Dermis microvascular lymphatic vessel endothelial cell (primary cell): ENCODE results near the gene BIRC5. TPM values are rescaled to one million over a fixed set of nuclear protein-coding genes. Genes with fewer than 3 reads are reported as not detected.
"Not testable (repeated sequence)": the region's sequence is repeated elsewhere in the genome, so short reads cannot be mapped to it uniquely, and the experiment has no call there.

Source experiments
- DNase-seq, 2 donors: peaks; one replicate each; pipeline versions ENCODE4 v3.0.0 to v3.0.0-alpha.2; 2010; ENCODE audit warnings: low read depth in 2 of 2
- total RNA-seq: library from RNA; depleted of rRNA; stranded (reverse); fragments of >200 nt; gene quantifications from 2 replicates; pipeline ENCODE4 v1.2.1, GENCODE V29; 2014

The BIRC5 gene
- total RNA-seq, 1 donor from 2014 or later, result 81.4 TPM

DNA sequence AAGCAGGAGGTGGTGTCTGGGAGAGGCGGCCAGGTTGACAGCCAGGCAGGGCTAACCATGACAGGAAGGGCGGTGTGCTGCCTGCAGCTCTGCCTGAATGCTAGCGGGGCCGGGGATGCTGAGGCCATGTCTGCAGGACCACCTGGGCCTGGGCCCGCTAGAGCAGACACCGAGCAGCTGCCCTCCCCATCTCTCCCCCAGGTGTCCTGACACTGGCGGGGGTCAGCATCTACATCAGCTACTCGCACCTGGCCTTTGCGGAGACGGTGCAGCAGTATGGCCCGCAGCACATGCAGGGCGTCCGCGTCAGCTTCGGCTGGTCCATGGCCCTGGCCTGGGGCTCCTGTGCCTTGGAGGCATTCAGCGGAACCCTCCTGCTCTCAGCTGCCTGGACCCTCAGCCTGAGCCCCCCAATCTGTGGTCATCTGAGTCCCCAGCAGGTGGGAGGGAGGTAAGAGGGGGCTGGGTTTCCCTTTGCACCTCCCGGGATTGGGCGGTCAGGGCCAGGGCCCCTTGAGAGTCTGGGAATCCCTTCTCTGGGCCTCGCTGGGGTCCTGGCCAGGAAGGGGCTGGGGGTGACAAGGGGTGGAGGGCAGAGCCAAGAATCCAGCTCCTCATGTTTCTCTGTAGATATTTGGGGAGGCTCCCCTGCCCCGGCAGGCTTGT, 24.9 kb downstream of the BIRC5 start:
- DNase-seq, result no peak

DNA sequence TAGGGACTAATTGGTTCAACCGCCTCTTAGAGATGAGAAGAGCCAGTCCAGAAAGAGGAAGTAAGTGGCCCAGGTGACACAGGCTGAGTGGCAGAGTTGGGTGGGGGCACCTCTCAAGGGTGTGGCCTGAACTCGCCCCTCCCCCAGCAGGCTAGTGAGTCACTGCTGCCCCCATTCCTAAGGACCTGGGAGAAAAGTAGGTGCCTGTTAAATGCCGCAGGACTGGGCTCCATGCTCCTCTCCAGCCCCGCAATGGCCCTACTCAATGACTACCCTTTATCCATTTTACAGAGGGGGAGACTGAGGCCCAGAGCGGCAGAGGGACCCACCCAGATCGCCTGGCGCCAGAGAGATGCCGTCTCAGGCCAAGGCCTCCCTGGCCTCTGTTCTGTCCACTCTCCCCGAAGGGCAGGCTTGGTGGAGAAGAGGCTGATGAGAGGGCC, 25.5 kb downstream of the BIRC5 start:
- DNase-seq, result no peak

GRCh38 chr17:78240012-78240655, 26.1 kb downstream of the BIRC5 start:
- DNase-seq, result no peak

DNA sequence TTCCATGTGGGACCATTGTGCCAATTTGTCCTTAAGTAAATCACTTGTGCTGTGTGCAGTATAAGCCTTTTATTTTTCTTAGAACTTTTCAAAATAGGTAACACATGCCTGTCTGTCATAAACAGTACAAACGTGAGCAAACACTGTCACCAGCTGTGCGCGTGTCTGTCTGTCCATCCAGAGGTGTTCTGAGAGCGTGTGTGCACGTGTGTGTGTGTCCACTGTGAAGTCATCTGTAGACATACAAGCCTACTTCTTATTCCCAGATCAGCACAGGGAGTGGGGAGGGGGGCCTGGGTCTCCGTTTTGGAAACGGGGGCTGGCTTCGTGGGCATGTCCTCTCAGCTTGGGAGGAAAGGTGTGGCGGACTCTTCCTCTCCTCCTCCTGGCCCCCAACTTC, 26.8 kb downstream of the BIRC5 start:
- DNase-seq, result no peak

DNA sequence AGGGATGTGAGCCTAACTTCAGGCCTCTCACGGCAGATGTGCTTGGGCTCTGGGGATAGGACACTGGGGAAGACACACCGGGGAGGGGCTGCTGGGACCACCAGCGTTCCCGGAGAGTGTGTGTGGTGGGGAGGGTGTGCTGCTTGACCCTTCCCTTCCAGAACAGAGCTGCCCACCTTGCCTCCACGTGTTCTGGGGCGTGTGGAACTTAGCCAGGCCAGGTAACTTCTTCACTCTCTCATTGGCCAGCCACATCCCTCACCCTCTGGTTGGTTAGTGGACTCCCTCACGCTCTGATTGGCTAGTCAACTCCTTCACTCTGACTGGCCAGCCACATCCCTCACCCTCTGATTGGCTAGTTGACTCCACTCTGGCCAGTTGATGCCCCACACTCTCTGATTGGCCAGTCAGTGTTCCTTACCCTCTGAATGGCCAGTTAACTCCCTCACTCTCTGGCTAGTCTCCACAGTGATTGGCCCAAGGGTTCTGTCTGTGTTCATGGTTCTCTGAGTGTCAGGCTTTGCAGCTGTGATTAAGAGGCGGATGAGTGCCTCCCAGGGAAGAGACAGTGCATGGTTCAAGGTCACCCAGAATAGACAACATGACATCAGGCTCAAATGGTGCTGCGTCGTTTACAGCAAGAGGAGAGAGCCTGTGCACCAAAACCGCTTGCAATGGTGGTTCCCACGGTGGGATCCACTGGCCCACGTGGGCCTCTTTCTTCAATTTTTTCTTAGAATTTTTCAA, 27.4 kb downstream of the BIRC5 start:
- peak in 1 of 2 donors; percentile 64 for DNase-seq

DNA sequence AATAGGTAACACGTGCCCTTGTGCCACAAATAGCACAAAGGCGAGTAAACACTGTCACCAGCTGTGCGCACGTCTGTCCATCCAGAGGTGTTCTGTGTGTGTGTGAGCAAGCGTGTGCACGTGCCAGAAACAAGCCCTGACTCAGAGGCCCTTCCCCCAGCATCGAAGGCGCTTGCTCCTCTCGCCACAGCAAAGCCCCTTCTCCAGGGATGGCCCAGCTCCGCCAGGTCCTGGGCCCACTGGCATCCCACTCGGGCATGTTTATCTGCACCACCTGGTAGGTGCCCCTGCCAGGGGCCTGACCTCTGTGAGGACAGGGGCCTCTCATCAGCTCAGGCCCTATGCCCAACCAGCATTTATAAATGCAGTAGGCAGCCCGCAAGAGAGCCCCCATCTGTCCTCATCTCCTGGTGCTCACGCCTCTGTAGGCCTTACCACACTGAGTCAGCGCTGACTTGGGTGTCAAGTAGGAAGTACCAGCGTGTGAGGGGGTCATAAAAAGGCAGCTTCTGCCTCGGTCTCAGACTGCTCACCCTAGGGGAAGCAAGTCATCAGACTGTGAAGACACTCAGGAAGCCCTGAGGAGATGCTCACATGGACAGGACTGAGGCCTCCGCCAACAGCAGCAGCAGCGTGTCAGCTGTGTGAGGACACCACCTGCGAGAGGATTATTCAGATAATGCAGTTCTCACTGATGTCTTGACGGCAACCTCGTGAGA, 28.1 kb downstream of the BIRC5 start:
- no peak for DNase-seq

DNA sequence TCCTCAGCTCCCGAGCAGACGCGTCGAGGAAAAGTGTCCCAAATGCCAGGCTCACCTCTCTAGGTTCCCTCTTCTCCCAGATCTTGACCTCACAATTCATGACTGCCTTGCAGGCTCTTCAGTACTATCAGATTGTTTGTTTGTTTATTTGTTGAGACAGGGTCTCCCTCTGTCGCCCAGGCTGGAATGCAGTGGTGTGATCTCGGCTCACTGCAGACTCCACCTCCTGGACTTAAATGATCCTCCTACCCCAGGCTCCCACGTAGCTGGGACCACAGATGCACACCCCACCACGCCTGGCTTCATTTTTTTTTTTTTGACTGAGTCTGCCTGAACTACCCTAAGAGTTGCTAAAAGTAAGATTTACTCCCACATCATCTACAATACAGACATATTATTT, 33.3 kb downstream of the BIRC5 start:
- no peak for DNase-seq

DNA sequence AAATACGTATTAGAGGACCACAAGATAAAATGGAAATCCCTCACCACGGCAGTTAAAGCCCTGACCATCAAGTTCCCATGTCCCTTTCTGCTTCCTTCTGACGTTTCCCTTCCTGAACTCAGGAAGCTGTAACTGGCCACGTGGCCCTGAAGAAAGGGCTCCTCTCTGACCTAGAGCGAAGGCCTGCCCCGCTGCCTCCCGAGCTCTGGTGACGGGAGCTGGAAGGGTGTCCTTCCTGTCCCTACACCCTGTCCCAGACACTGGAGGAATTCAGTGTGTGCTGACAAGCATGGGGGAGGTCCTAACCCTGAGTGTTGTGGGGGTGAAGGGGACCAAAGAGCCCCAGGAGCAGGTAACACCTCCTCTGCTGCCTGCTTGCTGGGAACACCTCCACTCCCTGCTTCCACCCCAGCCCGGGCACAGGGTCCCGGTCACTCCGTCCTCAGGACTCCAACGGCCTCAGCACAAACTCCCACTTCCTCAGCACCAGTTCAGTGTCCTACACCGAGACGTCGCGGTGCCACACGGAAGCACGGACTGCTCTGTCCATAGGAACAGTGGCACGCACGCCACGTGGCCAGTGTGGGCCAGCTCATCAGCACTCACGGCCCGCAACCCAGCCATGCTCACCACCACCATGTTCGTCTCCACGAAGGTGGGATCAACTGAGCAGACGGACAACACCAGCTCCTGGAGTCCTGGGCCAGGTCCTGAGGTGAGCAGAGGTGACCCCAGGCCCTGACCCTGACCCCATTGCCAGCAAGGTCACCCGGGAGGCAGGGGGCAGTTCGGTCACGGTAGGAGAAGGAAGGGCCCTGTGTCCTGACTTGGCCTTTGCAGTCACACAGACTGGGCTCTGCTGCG, 34.2 kb downstream of the BIRC5 start:
- DNase-seq, result peak; percentile 48 to 81

GRCh38 chr17:78249074-78249817, 35.2 kb downstream of the BIRC5 start:
- no peak for DNase-seq

DNA sequence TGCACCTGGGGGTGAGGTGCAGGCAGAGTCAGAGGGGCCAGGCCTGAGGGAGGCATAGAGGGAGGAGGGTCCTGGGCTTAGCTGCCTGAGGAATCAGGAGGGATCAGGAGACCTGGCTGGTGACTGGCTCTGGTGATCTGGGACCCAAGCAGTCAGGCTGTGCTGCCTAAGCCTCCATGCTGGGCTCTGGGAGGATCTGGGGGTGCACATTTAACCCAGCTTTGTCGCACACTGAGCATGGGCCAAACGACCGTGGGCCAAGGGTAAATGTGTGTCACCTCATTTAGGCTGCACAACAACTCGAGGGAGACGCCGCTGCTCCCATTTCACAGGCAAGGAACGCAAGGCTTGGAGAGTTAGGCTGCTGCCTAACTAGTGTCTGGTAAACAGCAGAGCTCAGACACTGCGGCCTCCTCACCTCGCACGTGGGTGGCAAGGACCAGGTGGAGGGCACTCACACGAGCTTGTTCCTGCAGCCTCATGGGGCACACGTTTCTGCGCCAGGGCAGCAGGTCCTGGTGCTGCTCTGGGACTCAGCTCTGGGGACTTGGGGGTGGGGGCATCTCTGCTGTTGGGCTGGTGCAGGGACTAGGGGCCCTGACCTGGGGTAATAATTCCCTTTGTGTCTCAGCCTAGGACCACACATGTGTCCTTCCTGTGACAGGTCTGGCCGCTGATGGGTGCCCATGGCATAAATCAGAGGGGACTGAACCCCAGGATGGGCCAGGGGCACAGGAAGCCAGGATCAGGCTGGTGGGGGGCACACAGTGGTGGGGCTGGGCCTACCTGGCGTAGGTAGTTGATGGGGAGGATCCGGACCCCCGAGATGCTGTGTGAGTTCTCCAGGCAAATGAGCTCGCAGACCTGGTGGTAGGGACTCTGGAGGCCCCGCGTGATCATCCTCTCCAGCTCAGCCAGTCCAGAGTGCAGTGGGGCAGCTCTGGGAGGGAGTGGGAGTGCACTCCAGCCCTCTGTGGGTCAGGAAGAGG, 36.1 kb downstream of the BIRC5 start:
- DNase-seq, result no peak

GRCh38 chr17:78250891-78251772, 37.1 kb downstream of the BIRC5 start:
- DNase-seq, result peak; percentile 70 to 87

- no peak for DNase-seq
Observed at GRCh38 chr17:78251773-78252103, 37.7 kb downstream of the BIRC5 start.

DNA sequence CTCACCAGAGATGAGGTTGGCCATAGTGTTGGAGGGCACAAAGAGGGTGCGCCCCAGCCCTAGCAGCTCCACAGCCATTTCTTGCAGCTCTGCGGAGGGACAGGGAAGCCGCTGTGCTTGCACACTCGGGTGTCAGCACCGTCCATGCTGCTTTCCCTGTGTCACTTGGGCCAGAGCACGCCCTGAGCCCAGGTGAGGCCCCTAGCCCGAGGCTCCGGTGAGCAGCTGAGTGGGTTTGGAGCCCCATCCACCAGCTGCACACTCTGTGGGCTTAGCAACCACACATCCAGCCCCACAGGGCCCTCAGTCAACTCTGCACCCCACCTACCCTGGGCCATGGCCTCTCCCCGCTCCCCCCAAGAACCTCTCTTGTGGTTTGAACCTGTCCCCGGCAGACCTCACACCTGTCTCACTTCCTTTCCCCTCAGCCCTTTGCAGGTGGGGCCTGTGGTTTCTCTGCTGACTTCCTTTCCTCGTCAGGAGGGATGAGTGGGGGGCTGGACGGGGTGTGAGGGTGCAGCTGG, 38.1 kb downstream of the BIRC5 start:
- no peak for DNase-seq

- no peak for DNase-seq
Observed at GRCh38 chr17:78252701-78253635, 38.9 kb downstream of the BIRC5 start.

DNA sequence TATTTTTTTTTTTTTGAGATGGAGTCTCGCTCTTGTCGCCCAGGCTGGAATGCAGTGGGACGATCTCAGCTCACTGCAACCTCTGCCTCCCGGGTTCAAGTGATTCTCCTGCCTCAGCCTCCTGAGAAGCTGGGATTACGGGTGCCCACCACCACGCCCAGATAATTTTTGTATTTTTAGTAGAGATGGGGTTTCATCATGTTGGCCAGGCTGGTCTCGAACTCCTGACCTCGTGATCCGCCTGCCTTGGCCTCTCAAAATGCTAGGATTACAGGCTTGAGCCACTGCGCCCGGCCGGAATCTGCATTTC, 39.5 kb downstream of the BIRC5 start:
- not testable (repeated sequence) for DNase-seq

DNA sequence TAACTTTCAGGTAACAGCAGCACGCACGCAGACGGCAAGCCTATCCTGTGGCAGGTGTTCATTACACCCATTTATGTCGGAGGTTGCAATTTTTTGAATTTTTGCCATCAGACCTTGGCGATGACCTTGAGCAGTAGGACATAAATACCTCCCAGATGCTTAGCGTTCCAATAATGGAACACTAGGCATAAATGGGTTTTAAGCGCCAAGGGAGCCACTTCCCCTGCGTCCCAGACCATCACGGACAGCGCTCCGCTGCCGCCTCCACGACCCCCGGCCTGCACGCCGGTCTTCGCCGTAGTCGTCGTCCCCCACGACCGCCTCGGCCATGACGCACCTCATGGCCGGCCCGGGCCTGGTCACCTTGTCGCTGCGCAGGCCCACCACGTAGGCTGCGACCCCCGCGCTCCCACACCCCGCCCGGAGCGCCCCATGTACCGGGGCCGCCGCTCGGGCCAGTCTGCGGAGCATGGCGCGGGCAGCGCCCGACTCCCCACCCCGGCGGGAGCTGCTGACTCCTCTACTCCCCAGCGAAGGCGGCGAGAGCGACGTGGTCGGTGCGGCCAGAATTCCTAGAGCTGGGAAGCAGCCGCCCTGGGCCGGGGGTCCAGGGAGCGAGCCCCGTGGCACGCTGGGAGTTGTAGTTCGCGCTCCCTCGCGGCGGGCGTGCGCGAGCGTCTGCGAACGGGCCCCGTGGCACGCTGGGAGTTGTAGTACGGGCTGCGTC, 40.1 kb downstream of the BIRC5 start:
- DNase-seq, result peak; percentile 64 to 86
